ENCODE results near the gene GHITM. TPM values are rescaled to one million over a fixed set of nuclear protein-coding genes. Genes with fewer than 3 reads are reported as not detected.
A peak's percentile ranks its signal among the peaks of the same experiment; 100 is the strongest.

GHITM gene
- total and polyA plus RNA-seq, 2 of the 13 experiments (the other 11 are each of a cell fraction or from before 2014, with no cell fraction given): 163 to 212 TPM

DNA sequence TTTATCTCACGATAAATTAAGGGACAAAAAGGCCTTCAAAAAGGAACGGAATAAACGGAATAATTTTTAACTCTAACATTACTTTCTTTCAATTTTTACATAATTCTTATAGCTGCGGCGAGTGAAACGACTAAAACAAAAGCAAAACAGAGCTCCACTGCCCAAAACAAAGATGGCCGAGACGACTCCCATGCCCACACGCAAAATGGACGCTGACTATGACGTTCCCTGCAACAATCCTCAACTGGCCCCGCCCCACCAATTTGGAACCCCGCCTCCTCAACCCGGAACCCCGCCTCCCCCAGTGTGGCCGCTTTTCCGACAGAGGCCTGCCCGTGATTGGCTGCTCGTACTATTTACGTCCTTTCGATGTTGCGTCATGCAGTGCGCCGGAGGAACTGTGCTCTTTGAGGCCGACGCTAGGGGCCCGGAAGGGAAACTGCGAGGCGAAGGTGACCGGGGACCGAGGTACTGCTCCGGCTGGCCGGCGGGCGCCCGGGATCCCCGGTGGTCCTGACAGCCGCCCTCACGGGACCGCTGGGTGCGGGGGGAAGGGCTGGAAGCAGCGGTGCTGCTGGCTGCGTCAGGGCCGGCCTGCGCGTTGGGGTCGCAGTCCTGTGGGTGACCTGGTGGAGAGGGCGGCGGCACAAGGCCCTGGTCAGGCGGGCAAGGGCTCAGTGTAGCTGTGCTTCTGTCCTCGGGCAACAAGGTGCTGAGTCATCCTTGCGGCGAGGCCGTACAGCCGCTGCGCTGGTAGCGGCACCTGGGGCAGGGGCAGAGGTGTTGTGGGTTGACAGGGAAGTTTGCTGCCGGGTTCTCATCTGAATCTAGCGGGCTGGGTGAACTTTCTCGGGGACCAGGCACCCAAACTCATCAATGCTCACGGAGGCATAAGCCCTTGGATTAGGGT is at the start of gene GHITM (continued):
- TF ChIP-seq, protein P1, sequence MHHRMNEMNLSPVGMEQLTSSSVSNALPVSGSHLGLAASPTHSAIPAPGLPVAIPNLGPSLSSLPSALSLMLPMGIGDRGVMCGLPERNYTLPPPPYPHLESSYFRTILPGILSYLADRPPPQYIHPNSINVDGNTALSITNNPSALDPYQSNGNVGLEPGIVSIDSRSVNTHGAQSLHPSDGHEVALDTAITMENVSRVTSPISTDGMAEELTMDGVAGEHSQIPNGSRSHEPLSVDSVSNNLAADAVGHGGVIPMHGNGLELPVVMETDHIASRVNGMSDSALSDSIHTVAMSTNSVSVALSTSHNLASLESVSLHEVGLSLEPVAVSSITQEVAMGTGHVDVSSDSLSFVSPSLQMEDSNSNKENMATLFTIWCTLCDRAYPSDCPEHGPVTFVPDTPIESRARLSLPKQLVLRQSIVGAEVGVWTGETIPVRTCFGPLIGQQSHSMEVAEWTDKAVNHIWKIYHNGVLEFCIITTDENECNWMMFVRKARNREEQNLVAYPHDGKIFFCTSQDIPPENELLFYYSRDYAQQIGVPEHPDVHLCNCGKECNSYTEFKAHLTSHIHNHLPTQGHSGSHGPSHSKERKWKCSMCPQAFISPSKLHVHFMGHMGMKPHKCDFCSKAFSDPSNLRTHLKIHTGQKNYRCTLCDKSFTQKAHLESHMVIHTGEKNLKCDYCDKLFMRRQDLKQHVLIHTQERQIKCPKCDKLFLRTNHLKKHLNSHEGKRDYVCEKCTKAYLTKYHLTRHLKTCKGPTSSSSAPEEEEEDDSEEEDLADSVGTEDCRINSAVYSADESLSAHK (CRISPR knock-in tag; IDR thresholded peaks at IDR 0.05; ENCODE audit: borderline replicate concordance): peak; percentile 53; the same call in 1 of the 2 replicates
- 0 out of 2 replicates have a peak, but pooled peaks have one; percentile 54 for TF ChIP-seq ZNF296 (CRISPR knock-in tag; conservative IDR thresholded peaks at IDR 0.05)
- TF ChIP-seq ZNF891 (CRISPR knock-in tag; IDR thresholded peaks at IDR 0.05): peak; percentile 87
- TF ChIP-seq, protein P2, sequence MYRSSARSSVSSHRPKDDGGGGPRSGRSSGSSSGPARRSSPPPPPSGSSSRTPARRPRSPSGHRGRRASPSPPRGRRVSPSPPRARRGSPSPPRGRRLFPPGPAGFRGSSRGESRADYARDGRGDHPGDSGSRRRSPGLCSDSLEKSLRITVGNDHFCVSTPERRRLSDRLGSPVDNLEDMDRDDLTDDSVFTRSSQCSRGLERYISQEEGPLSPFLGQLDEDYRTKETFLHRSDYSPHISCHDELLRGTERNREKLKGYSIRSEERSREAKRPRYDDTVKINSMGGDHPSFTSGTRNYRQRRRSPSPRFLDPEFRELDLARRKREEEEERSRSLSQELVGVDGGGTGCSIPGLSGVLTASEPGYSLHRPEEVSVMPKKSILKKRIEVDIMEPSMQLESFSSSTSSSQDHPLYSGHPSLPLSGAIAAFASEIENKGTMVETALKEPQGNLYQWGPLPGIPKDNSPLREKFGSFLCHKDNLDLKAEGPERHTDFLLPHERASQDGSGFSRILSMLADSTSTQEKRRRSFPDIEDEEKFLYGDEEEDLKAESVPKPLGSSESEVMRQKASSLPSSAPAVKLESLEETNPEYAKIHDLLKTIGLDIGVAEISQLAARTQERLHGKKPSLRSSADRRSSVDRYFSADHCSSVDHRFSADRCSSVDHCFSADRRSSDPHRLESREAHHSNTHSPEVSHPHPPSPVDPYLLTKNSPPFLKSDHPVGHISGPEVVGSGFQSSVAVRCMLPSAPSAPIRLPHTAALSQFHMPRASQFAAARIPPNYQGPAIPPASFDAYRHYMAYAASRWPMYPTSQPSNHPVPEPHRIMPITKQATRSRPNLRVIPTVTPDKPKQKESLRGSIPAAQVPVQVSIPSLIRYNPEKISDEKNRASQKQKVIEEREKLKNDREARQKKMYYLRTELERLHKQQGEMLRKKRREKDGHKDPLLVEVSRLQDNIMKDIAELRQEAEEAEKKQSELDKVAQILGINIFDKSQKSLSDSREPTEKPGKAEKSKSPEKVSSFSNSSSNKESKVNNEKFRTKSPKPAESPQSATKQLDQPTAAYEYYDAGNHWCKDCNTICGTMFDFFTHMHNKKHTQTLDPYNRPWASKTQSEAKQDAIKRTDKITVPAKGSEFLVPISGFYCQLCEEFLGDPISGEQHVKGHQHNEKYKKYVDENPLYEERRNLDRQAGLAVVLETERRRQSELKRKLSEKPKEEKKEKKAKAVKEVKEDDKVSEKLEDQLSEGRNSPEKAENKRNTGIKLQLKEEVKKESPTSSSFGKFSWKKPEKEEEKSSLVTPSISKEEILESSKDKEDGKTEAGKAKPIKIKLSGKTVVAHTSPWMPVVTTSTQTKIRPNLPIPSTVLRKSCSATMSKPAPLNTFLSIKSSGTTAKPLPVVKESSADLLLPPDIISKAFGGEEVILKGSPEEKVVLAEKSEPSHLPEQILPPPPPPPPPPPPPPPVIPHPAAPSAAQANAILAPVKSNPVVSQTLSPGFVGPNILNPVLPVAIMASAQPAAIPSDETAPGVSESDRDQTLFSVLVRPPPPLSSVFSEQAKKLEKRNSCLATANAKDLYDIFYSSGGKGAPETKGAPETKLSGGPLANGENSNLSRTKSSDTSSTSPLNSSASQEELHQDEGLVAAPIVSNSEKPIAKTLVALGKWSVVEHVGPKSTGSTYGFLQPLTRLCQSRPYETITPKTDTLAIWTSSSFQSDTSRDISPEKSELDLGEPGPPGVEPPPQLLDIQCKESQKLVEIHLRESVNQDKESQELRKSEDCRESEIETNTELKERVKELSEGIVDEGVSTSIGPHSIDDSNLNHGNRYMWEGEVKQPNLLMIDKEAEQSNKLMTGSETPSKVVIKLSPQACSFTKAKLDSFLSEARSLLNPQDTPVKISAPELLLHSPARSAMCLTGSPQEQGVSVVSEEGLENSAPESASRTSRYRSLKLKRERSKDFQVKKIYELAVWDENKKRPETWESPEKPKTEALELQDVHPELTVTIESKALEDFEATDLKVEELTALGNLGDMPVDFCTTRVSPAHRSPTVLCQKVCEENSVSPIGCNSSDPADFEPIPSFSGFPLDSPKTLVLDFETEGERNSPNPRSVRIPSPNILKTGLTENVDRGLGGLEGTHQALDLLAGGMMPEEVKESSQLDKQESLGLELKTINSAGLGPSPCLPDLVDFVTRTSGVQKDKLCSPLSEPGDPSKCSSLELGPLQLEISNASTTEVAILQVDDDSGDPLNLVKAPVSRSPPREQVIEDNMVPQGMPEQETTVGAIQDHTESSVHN (CRISPR knock-in tag; IDR thresholded peaks at IDR 0.05): no peak
- no peak for TF ChIP-seq ZFYVE20 (CRISPR knock-in tag; IDR thresholded peaks at IDR 0.05; ENCODE audit: borderline replicate concordance, low read depth)
- peak; percentile 82 for TF ChIP-seq KMT2B (CRISPR knock-in tag; IDR thresholded peaks at IDR 0.05)
- peak; percentile 52; the same call in 1 of the 2 replicates for TF ChIP-seq NFKBIZ (CRISPR knock-in tag; IDR thresholded peaks at IDR 0.05)
- peak; percentile 81 for TF ChIP-seq TAF15 (IDR thresholded peaks at IDR 0.05; ENCODE audit: low read depth, low read length, poor library complexity, severe bottlenecking)
- no peak for TF ChIP-seq ZKSCAN1 (IDR thresholded peaks at IDR 0.05; ENCODE audit: low read length)
- TF ChIP-seq, protein P3, sequence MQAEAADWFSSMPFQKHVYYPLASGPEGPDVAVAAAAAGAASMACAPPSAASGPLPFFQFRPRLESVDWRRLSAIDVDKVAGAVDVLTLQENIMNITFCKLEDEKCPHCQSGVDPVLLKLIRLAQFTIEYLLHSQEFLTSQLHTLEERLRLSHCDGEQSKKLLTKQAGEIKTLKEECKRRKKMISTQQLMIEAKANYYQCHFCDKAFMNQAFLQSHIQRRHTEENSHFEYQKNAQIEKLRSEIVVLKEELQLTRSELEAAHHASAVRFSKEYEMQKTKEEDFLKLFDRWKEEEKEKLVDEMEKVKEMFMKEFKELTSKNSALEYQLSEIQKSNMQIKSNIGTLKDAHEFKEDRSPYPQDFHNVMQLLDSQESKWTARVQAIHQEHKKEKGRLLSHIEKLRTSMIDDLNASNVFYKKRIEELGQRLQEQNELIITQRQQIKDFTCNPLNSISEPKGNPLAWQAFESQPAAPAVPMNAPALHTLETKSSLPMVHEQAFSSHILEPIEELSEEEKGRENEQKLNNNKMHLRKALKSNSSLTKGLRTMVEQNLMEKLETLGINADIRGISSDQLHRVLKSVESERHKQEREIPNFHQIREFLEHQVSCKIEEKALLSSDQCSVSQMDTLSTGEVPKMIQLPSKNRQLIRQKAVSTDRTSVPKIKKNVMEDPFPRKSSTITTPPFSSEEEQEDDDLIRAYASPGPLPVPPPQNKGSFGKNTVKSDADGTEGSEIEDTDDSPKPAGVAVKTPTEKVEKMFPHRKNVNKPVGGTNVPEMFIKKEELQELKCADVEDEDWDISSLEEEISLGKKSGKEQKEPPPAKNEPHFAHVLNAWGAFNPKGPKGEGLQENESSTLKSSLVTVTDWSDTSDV (CRISPR knock-in tag; IDR thresholded peaks at IDR 0.05): peak; percentile 90
- TF ChIP-seq ZNF263 (CRISPR knock-in tag; IDR thresholded peaks at IDR 0.05): peak; percentile 24; the same call in 1 of the 2 replicates
- peak; percentile 97 for TF ChIP-seq ZFY (CRISPR knock-in tag; IDR thresholded peaks at IDR 0.05)
- TF ChIP-seq KDM1A (CRISPR knock-in tag; IDR thresholded peaks at IDR 0.05): no peak
- TF ChIP-seq ZNF746 (CRISPR knock-in tag; IDR thresholded peaks at IDR 0.05): peak; percentile 86
- no peak for TF ChIP-seq ZNF883 (CRISPR knock-in tag; IDR thresholded peaks at IDR 0.05; ENCODE audit: not compliant biosample characterization)

All from HepG2 (cell line).